ENCODE data around the gene TSPAN9.

- TF ChIP-seq CTCF (IDR thresholded peaks at IDR 0.05): no peak
- TF ChIP-seq POLR2A (IDR thresholded peaks at IDR 0.05): no peak
Observed at GRCh38 chr12:3199551-3200031, 122.4 kb downstream of the TSPAN9 start.

Measured in lower leg skin (tissue), 3 donors.